Hepatocyte (in vitro differentiated cells): Measurements from ENCODE around the gene CDC42BPA.

Source experiments
- EZH2 ChIP-seq: fragments of 200-600 bp; sonication (generic); IDR thresholded peaks from 2 replicates; pipeline ENCODE4 v1.6.1; 2016; ENCODE audit warnings: antibody characterized with exemption, mild to moderate bottlenecking, borderline replicate concordance
- TF ChIP-seq, protein P1 (sequence below): fragments of 200-600 bp; sonication (generic); IDR thresholded peaks from 2 replicates; pipeline ENCODE4 v1.5.1; 2016; ENCODE audit warnings: antibody characterized with exemption, mild to moderate bottlenecking; ENCODE audit not compliant: poor library complexity

DNA sequence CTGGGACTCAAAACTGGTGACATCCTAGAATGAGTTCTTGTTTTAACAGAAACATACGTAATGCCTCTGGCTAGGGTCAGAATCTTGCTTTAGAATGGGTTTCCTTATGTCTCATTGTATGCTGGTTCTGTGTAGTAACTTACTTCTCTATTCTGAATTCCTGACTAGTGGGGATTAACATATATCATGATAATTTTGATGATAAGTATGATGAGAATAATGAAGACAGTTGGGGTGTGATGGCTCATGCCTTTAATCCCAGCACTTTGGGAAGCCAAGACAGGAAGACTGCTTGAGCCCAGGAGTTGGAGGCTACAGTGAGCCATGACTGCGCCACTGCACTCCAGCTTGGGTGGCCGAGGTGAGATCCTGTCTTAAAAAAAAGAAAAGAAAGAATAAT is 31.7 kb upstream of the CDC42BPA start:
- no peak for TF ChIP-seq EZH2
- TF ChIP-seq, protein P1, sequence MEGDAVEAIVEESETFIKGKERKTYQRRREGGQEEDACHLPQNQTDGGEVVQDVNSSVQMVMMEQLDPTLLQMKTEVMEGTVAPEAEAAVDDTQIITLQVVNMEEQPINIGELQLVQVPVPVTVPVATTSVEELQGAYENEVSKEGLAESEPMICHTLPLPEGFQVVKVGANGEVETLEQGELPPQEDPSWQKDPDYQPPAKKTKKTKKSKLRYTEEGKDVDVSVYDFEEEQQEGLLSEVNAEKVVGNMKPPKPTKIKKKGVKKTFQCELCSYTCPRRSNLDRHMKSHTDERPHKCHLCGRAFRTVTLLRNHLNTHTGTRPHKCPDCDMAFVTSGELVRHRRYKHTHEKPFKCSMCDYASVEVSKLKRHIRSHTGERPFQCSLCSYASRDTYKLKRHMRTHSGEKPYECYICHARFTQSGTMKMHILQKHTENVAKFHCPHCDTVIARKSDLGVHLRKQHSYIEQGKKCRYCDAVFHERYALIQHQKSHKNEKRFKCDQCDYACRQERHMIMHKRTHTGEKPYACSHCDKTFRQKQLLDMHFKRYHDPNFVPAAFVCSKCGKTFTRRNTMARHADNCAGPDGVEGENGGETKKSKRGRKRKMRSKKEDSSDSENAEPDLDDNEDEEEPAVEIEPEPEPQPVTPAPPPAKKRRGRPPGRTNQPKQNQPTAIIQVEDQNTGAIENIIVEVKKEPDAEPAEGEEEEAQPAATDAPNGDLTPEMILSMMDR: no peak
